HG03060 (cell line): ENCODE results near the gene PITRM1.

Experiments
- ATAC-seq: cut with Tn5 transposase; IDR thresholded peaks from one replicate; pipeline ENCODE4 v1.9.1; 2021; ENCODE audit warnings: low read depth, moderate number of reproducible peaks; ENCODE audit not compliant: unreplicated experiment

Gene PITRM1

GRCh38 chr10:3124412-3125175, 48.0 kb downstream of the PITRM1 start:
- ATAC-seq: no peak

- ATAC-seq: no peak
Observed at GRCh38 chr10:3123571-3124411, 48.8 kb downstream of the PITRM1 start.

- no peak for ATAC-seq
Observed at GRCh38 chr10:3122486-3123205, 49.9 kb downstream of the PITRM1 start.

GRCh38 chr10:3122034-3122433, 50.5 kb downstream of the PITRM1 start:
- no peak for ATAC-seq

- no peak for ATAC-seq
Observed at GRCh38 chr10:3119796-3120459, 52.7 kb downstream of the PITRM1 start.

GRCh38 chr10:3118641-3119091, 53.9 kb downstream of the PITRM1 start:
- ATAC-seq: no peak

GRCh38 chr10:3117486-3117885, 55.1 kb downstream of the PITRM1 start:
- no peak for ATAC-seq

GRCh38 chr10:3116508-3117100, 56.0 kb downstream of the PITRM1 start:
- ATAC-seq: no peak

- ATAC-seq: no peak
Observed at GRCh38 chr10:3115685-3116084, 56.9 kb downstream of the PITRM1 start.

- ATAC-seq: no peak
Observed at GRCh38 chr10:3113343-3113720, 59.2 kb downstream of the PITRM1 start.

GRCh38 chr10:3111621-3112163, 60.9 kb downstream of the PITRM1 start:
- ATAC-seq: no peak

GRCh38 chr10:3110782-3111620, 61.6 kb downstream of the PITRM1 start:
- no peak for ATAC-seq

GRCh38 chr10:3109633-3110032, 62.9 kb downstream of the PITRM1 start:
- no peak for ATAC-seq

- no peak for ATAC-seq
Observed at GRCh38 chr10:3109196-3109595, 63.4 kb downstream of the PITRM1 start.

GRCh38 chr10:3108575-3109105, 63.9 kb downstream of the PITRM1 start:
- no peak for ATAC-seq

- ATAC-seq: no peak
Observed at GRCh38 chr10:3108033-3108432, 64.5 kb downstream of the PITRM1 start.

GRCh38 chr10:3107426-3107961, 65.1 kb downstream of the PITRM1 start:
- ATAC-seq: no peak

GRCh38 chr10:3106928-3107425, 65.6 kb downstream of the PITRM1 start:
- no peak for ATAC-seq
